Osteoblast (primary cell): ENCODE measurements around the gene TMPRSS3. TPM values are rescaled to one million over a fixed set of nuclear protein-coding genes. Genes with fewer than 3 reads are reported as not detected.

Experiments used
- DNase-seq: peaks from one replicate; pipeline ENCODE4 v3.0.0; 2011; ENCODE audit warnings: low spot score, mixed read lengths; ENCODE audit not compliant: insufficient read length; ENCODE audit errors: missing footprints
- H2AFZ ChIP-seq: 2 replicates; pipeline ENCODE4 v1.6.0; 2011; ENCODE audit warnings: mild to moderate bottlenecking, low read length
- H3K27ac ChIP-seq: 2 replicates; pipeline ENCODE4 v1.5.1; 2011; ENCODE audit warnings: mild to moderate bottlenecking, low read depth, low read length, moderate library complexity
- H3K27me3 ChIP-seq: 2 replicates; pipeline ENCODE4 v1.6.0; 2012; ENCODE audit warnings: mild to moderate bottlenecking, control low read depth, inconsistent platforms, low read length, moderate library complexity; ENCODE audit not compliant: insufficient read depth
- H3K36me3 ChIP-seq: 2 replicates; pipeline ENCODE4 v1.5.1; 2011; ENCODE audit warnings: mild to moderate bottlenecking, low read length, control low read depth, moderate library complexity; ENCODE audit not compliant: insufficient read depth
- H3K4me1 ChIP-seq: 2 replicates; pipeline ENCODE4 v1.5.1; 2011; ENCODE audit warnings: mild to moderate bottlenecking, low read length, control low read depth, moderate library complexity; ENCODE audit not compliant: insufficient read depth
- H3K4me2 ChIP-seq: 2 replicates; pipeline ENCODE4 v1.6.0; 2011; ENCODE audit warnings: mild to moderate bottlenecking, low read length; ENCODE audit not compliant: insufficient read depth
- H3K4me3 ChIP-seq: fragments of 200-600 bp; sonication (generic); 3 replicates; pipeline ENCODE4 v1.5.1; 2012; ENCODE audit warnings: mild to moderate bottlenecking, low read length, inconsistent platforms; ENCODE audit not compliant: insufficient read depth
- H3K79me2 ChIP-seq: 2 replicates; pipeline ENCODE4 v1.6.0; 2012; ENCODE audit warnings: mild to moderate bottlenecking, low read length, control low read depth, inconsistent platforms; ENCODE audit not compliant: insufficient read depth
- H3K9me3 ChIP-seq: 2 replicates; pipeline ENCODE4 v1.5.1; 2011; ENCODE audit warnings: low read depth, low read length, control low read depth
- H4K20me1 ChIP-seq: 2 replicates; pipeline ENCODE4 v1.6.0; 2012; ENCODE audit warnings: mild to moderate bottlenecking, low read length, control low read depth; ENCODE audit not compliant: insufficient read depth
- total RNA-seq: library from RNA; depleted of rRNA; stranded (reverse); fragments of >200 nt; gene quantifications from 2 replicates; pipeline ENCODE4 v1.2.3, GENCODE V29; 2012
- TF ChIP-seq, protein P1 (sequence below): IDR thresholded peaks from 2 replicates; pipeline ENCODE4 v1.5.1; 2011; ENCODE audit warnings: mild to moderate bottlenecking, low read depth, low read length, moderate library complexity; ENCODE audit errors: extremely low read depth

TMPRSS3 gene
- total RNA-seq, 1 donor = not detected

DNA sequence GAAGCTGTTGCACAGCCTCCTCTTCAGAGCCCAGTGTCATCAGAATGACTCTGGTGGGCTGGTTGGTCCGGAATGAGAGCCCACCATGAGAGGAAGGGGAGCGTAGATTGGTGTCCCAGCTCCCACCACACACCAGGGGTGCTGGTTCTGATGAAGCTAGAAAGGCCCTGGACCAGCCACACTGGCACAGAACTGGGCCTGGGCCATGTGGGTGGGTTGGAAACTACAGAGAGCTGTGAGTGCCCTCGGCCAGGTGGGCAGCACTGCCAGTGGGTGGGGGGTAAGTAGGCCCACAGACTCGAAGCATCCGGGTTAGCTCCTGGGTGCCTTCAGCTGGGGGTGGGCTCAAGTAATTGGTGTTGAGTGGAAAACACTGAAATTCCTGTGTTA lies 17.9 kb downstream of the TMPRSS3 start:
- Histone ChIP-seq H3K9me3 (no peaks in the 10 kb centered on the region), H4K20me1 (no peaks in the 10 kb centered on the region), H3K4me3 (no peak overlapping the region), H3K4me1 (no peaks in the 10 kb centered on the region), H3K4me2 (no peak overlapping the region), H2AFZ (no peak overlapping the region), H3K36me3 (no peaks in the 10 kb centered on the region), H3K27ac (no peak overlapping the region), H3K79me2 (no peaks in the 10 kb centered on the region), H3K27me3 (no peaks in the 10 kb centered on the region)
- DNase-seq = no peak
- TF ChIP-seq, protein P1, sequence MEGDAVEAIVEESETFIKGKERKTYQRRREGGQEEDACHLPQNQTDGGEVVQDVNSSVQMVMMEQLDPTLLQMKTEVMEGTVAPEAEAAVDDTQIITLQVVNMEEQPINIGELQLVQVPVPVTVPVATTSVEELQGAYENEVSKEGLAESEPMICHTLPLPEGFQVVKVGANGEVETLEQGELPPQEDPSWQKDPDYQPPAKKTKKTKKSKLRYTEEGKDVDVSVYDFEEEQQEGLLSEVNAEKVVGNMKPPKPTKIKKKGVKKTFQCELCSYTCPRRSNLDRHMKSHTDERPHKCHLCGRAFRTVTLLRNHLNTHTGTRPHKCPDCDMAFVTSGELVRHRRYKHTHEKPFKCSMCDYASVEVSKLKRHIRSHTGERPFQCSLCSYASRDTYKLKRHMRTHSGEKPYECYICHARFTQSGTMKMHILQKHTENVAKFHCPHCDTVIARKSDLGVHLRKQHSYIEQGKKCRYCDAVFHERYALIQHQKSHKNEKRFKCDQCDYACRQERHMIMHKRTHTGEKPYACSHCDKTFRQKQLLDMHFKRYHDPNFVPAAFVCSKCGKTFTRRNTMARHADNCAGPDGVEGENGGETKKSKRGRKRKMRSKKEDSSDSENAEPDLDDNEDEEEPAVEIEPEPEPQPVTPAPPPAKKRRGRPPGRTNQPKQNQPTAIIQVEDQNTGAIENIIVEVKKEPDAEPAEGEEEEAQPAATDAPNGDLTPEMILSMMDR = no peak

DNA sequence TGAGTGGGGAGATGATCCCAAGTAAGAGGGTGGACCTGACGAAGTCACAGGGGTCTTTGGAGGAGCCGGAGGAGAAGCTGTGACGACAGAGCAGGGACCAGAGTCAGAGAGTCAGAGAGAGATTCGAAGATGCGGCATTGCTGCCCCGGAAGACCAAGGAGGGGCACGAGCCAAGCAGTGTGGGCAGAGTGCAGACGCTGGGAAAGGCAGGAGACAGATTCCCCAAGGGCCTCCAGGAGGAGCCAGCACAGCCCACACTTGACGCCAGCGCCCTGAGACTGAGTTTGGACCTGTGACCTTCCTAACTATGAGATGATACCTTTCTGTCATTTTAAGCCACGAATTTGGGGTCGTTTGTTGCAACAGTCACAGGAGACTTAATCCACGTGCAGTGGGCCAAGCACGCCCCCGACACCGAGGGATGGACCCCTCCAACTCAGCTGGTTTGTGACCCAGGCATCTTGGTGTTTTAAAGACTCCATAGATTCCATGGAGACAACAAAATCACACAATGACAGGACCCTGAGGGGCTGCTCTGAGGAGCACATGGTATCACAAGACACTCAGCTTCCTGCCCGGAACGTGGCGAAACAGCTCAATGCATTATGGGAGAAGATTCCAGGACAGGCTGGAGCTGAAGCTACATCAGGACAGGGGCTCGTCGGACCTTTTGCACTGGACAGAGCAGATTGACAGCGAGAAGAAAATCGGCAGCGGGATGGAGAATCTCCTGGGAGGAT lies 18.5 kb downstream of the TMPRSS3 start:
- no peaks in the 10 kb centered on the region for H3K9me3 ChIP-seq
- peak; percentile 79 for DNase-seq
- no peaks in the 10 kb centered on the region for H3K27me3 ChIP-seq
- H4K20me1 ChIP-seq = no peaks in the 10 kb centered on the region
- no peak overlapping the region for H2AFZ ChIP-seq
- no peak overlapping the region for H3K4me2 ChIP-seq
- H3K79me2 ChIP-seq = no peaks in the 10 kb centered on the region
- no peak overlapping the region for H3K27ac ChIP-seq
- no peaks in the 10 kb centered on the region for H3K4me1 ChIP-seq
- no peaks in the 10 kb centered on the region for H3K36me3 ChIP-seq
- TF ChIP-seq, protein P1 = no peak
- no peak overlapping the region for H3K4me3 ChIP-seq

DNA sequence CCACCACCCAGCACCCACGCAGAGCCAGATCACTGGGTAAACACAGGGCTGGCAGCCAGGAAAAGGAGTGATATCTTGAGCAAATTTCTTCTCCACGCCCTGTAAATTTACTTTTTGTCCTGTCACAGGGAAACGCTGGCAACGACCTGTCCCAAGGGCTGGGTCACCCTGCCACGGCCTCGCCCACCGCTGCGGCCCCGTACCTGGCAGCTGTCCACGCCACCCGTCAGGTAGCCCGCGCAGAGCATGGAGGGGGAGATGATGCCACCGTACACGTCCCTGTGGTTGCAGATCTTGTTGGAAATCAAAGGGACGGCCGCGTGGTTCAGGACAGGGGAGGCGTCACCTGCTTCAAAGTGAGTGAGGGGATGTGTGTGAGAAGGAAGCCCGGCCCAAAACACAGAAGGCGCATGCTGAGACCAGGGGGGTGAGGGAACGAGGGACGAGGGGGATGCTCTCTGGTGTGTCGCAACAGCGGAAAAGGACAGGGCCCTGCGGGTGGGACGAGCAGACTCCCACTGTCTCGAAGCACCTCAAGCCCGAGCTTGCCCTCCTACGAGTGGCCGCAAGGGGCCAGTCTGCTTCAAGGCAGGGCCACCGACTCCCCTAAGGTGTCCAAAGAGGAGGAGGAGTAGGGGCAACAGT lies 19.4 kb downstream of the TMPRSS3 start:
- Histone ChIP-seq H3K4me1 (no peaks in the 10 kb centered on the region), H2AFZ (no peak overlapping the region), H3K79me2 (no peaks in the 10 kb centered on the region), H3K4me3 (no peak overlapping the region), H3K27ac (no peak overlapping the region), H3K4me2 (no peak overlapping the region), H3K36me3 (no peaks in the 10 kb centered on the region), H4K20me1 (no peaks in the 10 kb centered on the region), H3K27me3 (no peaks in the 10 kb centered on the region), H3K9me3 (no peaks in the 10 kb centered on the region)
- DNase-seq = peak; percentile 88
- TF ChIP-seq, protein P1 = no peak

DNA sequence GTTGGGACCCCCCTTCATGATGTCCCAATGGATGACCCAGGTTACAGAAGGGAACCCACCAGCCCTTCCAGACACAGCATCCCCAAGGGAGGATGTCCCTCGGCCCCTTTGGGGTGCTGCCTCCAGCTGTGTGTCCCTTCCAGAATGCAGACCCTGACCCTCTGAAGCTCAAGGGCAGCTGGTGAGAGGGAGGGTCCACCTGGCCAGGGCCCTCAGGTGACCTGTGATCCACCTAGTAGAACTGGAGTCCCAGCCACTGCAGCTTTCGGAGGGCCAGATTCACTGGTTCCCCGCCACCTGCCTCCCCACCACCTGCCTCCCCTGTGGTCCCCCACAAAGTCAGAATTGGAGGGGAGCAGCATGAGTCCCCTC lies 19.9 kb downstream of the TMPRSS3 start:
- Histone ChIP-seq H3K27me3 (no peaks in the 10 kb centered on the region), H3K36me3 (no peaks in the 10 kb centered on the region), H3K4me3 (no peak overlapping the region), H3K9me3 (no peaks in the 10 kb centered on the region), H3K4me1 (no peaks in the 10 kb centered on the region), H3K27ac (no peak overlapping the region), H2AFZ (no peak overlapping the region), H3K79me2 (no peaks in the 10 kb centered on the region), H4K20me1 (no peaks in the 10 kb centered on the region), H3K4me2 (no peak overlapping the region)
- TF ChIP-seq, protein P1 = no peak
- DNase-seq = no peak
